Spleen (tissue), 7 donors: ENCODE results near the gene SAV1.

Source experiments
- CTCF ChIP-seq, 11 experiments: fragments of 200-600 bp in 7 of 11; fragments of 450-650 bp in 4 of 11; sonication (generic) in 4 of 11; IDR thresholded peaks in 8 of 11; conservative IDR thresholded peaks in 3 of 11; 1 replicate in 7 of 11; 2 replicates in 4 of 11; pipeline versions ENCODE4 v1.4.0 to v1.8.0; 2016 to 2021; ENCODE audit warnings: antibody characterized with exemption in 11 of 11, inconsistent platforms in 4 of 11, mild to moderate bottlenecking in 1 of 11
- POLR2A ChIP-seq, 3 donors: fragments of 450-650 bp; IDR thresholded peaks; one replicate each; pipeline ENCODE4 v1.5.1; 2017; ENCODE audit warnings: antibody characterized with exemption in 3 of 3, mild to moderate bottlenecking in 1 of 3
- POLR2AphosphoS5 ChIP-seq, 3 donors: sonication (generic); formaldehyde crosslinking; IDR thresholded peaks; one replicate each; pipeline ENCODE4 v1.5.1; 2017; ENCODE audit warnings: antibody characterized with exemption in 3 of 3
- donor health status: DM: no; HTN: no; CAD: no; lungs with moderate emphysema.
- donor health status: DM: no; HTN: no; CAD: no.
- donor health status: DM: no; HTN: no; CAD: no.

- TF ChIP-seq CTCF (IDR thresholded peaks at IDR 0.05 in 8 of 11, conservative IDR thresholded peaks at IDR 0.05 in 3 of 11) (no peak), POLR2AphosphoS5 (IDR thresholded peaks at IDR 0.05) (no peak), POLR2A (IDR thresholded peaks at IDR 0.05) (no peak)
Measured at GRCh38 chr14:50605766-50606165, 62.3 kb downstream of the SAV1 start.
